Ovary (tissue), 3 donors: Measurements from ENCODE around the gene ACSL3.

ENCODE experiments used
- EP300 ChIP-seq: sonication (generic); formaldehyde crosslinking; IDR thresholded peaks from one replicate; pipeline ENCODE4 v1.6.1; 2017; ENCODE audit warnings: antibody characterized with exemption
- POLR2A ChIP-seq: fragments of 450-650 bp; IDR thresholded peaks from one replicate; pipeline ENCODE4 v1.6.1; 2017; ENCODE audit warnings: antibody characterized with exemption, mild to moderate bottlenecking, moderate library complexity
- TF ChIP-seq, protein P1 (sequence below), 3 donors: fragments of 450-650 bp in 2 of 3; fragments of 200-600 bp in 1 of 3; IDR thresholded peaks; one replicate each; pipeline versions ENCODE4 v1.5.1 to v1.8.0; 2016 to 2022; ENCODE audit warnings: antibody characterized with exemption in 3 of 3, mild to moderate bottlenecking in 1 of 3
- donor health status: DM: no; HTN: no; CAD: no.

DNA sequence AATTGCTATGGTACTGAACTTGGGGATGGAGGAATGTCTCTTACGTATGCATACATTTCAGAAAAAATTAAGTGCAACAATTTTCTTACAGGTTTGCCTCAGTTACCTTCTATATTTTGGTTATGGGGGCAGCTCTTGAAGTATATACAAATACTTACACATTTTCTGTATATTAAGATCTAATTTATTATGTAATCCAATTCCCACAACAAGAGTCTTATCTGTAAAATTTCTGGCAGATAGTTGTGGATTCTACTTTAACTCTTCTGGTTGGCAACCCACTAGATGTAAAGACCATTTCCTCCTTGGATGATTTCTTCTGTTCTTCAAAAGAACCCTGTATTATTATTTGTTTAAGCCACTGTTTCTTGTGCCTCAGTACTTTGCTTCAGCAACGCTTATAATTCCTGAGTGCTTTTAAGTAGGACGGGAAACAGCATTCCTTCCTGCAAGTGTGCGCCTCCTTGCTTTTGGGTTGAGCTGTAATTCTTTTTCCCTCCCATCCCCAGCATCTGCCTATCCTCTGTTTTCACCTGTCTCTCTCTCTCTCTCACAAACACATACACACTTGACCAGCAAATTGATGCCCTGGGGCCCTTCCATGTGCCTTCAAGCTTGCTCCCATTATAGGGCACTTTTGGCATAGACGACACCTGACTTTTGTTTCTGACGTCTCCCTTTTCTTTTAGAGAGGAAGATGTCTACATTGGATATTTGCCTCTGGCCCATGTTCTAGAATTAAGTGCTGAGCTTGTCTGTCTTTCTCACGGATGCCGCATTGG is 61.4 kb downstream of the ACSL3 start:
- TF ChIP-seq, protein P1, sequence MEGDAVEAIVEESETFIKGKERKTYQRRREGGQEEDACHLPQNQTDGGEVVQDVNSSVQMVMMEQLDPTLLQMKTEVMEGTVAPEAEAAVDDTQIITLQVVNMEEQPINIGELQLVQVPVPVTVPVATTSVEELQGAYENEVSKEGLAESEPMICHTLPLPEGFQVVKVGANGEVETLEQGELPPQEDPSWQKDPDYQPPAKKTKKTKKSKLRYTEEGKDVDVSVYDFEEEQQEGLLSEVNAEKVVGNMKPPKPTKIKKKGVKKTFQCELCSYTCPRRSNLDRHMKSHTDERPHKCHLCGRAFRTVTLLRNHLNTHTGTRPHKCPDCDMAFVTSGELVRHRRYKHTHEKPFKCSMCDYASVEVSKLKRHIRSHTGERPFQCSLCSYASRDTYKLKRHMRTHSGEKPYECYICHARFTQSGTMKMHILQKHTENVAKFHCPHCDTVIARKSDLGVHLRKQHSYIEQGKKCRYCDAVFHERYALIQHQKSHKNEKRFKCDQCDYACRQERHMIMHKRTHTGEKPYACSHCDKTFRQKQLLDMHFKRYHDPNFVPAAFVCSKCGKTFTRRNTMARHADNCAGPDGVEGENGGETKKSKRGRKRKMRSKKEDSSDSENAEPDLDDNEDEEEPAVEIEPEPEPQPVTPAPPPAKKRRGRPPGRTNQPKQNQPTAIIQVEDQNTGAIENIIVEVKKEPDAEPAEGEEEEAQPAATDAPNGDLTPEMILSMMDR (IDR thresholded peaks at IDR 0.05): no peak
- TF ChIP-seq POLR2A (no peak), EP300 (no peak)
